GM12873 (cell line): ENCODE measurements around the gene AKT3.

Experiments used
- TF ChIP-seq, protein P1 (sequence below): IDR thresholded peaks from 2 replicates; pipeline ENCODE4 v1.5.1; 2012; ENCODE audit warnings: low read depth, mild to moderate bottlenecking, moderate library complexity, low read length, control low read depth; ENCODE audit not compliant: insufficient read depth; ENCODE audit errors: missing control alignments

AKT3 gene

DNA sequence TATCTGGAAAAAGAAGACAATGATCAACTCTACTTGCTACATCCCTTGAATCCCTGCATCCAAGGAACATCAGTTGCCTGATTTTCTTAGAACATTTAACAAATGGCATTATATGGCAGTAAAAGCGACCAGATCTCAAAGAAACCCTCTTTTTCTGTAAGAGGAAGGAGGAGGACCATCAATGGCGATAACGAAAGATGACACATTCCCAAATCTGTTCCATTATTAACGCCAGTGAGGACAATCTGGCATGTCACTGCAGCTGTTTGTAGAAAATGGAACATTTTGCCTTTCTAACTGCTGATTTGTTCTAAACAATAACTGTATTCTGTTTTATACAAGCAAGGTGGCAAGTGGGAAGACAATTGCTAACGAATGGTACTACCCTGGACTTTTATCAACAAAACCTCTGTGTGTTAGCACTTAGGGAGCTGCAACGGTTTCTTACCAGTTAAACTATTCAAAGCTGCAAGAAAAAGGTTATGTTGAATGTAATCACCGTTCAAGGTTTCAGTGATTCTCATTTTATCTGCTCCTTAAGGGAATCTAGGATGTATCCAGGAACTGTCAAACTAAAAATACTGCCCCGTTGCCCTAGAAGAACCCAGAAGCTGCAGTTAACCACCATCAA, 342.3 kb downstream of the AKT3 start:
- TF ChIP-seq, protein P1, sequence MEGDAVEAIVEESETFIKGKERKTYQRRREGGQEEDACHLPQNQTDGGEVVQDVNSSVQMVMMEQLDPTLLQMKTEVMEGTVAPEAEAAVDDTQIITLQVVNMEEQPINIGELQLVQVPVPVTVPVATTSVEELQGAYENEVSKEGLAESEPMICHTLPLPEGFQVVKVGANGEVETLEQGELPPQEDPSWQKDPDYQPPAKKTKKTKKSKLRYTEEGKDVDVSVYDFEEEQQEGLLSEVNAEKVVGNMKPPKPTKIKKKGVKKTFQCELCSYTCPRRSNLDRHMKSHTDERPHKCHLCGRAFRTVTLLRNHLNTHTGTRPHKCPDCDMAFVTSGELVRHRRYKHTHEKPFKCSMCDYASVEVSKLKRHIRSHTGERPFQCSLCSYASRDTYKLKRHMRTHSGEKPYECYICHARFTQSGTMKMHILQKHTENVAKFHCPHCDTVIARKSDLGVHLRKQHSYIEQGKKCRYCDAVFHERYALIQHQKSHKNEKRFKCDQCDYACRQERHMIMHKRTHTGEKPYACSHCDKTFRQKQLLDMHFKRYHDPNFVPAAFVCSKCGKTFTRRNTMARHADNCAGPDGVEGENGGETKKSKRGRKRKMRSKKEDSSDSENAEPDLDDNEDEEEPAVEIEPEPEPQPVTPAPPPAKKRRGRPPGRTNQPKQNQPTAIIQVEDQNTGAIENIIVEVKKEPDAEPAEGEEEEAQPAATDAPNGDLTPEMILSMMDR = no peak

DNA sequence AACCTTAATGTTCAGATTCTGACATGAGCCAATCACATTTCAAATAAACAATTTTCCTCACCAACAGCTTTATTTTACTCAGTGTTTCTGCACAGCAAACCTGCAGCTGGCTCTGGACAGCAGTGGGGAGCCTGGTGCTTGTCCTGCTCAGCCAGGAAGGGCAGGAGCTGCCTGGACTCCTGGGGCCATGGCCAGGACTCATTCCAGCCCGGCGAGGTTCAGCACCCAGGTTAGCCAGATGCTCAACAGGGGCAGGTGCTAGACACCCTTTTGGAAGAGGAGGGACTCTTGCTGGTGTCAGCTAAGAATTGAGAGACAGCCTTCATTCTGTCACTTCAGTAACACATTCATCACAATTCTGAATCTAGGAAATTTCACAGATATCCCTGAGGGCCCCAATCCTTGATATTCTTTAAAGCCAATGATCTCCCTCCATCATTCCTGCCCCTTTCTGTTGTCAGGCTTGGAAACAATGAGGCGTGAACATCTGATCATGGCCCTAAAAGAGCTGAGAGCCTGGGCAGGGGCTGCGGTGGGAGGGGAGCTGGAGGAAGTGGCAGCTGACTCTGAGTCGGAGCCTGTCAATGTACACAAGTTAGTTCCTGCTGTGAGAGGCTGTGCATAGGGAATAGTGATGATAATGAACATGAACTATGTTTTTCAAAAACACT, 342.9 kb downstream of the AKT3 start:
- TF ChIP-seq, protein P1 = no peak

DNA sequence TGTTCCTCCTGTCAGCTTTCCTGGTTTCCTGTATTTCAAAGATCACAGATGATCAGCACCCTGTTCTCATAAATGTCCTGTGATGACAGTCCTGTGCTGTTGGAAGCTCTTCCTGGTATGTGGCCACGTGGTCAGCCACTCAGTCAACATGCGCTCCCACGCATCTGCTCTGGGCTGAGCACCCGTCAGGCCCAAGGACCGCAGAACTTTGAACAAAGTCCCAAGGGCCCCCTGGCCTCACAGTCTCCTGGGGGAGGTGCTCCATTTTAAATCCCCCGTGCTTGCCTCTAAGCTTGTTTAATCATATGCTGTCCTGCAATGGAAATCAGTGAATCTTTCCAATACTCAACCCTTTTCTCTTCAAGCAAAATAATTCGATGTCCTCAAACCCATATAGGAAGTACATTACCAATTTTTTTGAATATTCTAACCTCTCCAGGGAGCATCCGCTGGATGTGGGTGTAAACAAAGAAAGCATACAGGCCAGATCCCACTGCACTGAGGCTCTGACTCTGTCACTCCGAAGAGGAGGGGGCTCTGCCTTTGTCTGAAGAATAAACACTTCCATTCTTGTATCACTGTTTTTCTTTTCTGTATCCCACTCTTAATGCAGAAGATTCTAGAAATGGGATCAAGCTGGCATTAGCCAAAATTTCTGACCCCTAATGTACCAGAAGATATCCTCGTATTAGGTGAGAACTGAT, 343.9 kb downstream of the AKT3 start:
- TF ChIP-seq, protein P1 = no peak

DNA sequence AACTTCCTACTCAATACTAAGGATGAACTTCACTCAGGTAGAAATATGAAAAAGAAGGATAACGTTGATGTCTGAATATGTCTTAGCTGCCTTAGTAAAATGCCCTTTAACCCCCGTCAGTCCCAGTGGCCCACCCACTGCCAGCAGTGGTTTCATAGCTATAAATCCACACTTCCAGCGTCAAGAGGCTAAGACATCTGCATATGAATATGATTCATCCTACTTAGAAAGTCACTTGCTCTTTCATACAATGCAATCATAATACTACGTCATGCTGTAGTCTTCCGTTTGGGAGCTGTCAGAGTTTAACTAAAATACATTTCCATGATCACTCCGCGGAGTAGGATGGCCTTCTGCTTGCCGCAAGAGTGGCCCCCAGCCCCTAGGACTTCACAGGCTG, 346.9 kb downstream of the AKT3 start:
- TF ChIP-seq, protein P1 = no peak

DNA sequence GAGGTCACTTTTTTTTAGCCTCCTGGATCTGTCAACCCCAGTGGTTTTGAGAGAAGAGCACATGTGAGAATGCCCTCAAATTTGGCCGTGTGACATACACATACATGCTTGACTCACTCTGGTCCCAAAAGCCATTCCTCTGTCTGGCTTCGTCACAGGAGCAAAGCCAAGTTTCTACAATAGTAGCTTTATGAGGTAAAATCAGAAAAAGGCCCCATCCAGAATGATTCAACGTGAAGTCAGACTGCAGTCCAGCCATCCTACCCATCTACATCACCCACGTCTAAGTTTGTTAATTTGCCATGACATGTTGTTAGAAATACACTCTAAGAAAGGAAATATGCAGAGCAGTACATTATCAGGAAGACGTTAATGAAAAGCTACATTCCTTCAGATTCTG, 349.0 kb downstream of the AKT3 start:
- TF ChIP-seq, protein P1 = no peak

DNA sequence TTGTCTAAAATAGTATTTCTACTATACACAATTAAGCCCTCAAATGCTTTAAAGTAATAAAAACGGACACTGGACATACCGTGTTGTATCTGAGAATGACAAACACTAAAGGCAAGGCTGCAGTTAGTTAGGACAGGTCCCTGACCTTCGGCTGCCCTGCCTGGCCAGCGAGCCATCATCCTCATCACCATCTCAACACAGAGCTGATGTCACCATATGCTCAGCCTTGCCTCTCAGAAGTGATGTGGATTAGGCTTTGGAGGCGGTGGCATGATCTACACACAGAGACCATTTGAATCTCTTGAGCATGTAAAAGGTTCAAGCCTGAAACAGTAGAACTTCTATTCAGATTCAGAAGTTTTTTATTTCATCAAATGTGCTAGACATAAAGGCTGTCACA, 349.5 kb downstream of the AKT3 start:
- TF ChIP-seq, protein P1 = no peak

DNA sequence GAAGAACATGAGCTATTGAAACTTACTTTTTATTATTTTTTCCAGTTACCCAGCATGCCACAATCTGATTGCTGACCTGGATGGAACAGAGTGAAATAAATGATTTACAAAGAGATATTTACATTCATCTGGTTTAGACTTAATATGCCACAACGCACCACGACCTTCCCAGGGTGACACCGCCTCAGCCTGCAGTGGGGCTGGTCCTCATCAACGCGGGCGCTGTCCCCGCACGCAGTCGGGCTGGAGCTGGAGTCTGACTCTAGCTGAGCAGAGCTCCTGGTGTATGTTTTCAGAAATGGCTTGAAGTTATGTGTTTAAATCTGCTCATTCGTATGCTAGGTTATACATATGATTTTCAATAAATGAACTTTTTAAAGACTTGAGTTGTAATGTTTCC, 350.3 kb downstream of the AKT3 start:
- TF ChIP-seq, protein P1 = no peak
